ENCODE data around the gene SNX11.

Gene SNX11

GRCh38 chr17:48151220-48151619, 43.7 kb downstream of the SNX11 start:
- ChIA-PET CTCF (interaction anchor here (0.6 to 2.3 kb wide), 9 partner anchors 16 to 728 kb away, joined by 3 to 9 read pairs (median 4); no protein-coding TSS in a partner anchor), POLR2A (interaction anchor here (0.7 kb wide), 1 partner anchor 13 kb away, joined by 3 read pairs; no protein-coding TSS in a partner anchor)
- H3K27ac ChIP-seq (ENCODE audit: extremely low read depth, low read depth, low read length): no peak overlapping the region
- peaks cover 23% of the 10 kb centered on the region for H3K4me1 ChIP-seq (ENCODE audit: control insufficient read depth, insufficient read depth, low read length)
- no peaks in the 10 kb centered on the region for H3K9me3 ChIP-seq (ENCODE audit: control insufficient read depth, insufficient read depth, low read depth, low read length)
- no peak for TF ChIP-seq ZNF324 (tag by site-specific recombination; IDR thresholded peaks at IDR 0.05)
- TF ChIP-seq, protein P1, sequence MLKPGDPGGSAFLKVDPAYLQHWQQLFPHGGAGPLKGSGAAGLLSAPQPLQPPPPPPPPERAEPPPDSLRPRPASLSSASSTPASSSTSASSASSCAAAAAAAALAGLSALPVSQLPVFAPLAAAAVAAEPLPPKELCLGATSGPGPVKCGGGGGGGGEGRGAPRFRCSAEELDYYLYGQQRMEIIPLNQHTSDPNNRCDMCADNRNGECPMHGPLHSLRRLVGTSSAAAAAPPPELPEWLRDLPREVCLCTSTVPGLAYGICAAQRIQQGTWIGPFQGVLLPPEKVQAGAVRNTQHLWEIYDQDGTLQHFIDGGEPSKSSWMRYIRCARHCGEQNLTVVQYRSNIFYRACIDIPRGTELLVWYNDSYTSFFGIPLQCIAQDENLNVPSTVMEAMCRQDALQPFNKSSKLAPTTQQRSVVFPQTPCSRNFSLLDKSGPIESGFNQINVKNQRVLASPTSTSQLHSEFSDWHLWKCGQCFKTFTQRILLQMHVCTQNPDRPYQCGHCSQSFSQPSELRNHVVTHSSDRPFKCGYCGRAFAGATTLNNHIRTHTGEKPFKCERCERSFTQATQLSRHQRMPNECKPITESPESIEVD (tag by site-specific recombination; IDR thresholded peaks at IDR 0.05): peak; percentile 30; the same call in 1 of the 2 replicates
- TF ChIP-seq ZNF623 (tag by site-specific recombination; IDR thresholded peaks at IDR 0.05): 0 out of 2 replicates have a peak, but pooled peaks have one; percentile 27
- no peak overlapping the region for H3K4me3 ChIP-seq (ENCODE audit: low read depth, low read length)
- H3K36me3 ChIP-seq (ENCODE audit: control insufficient read depth in 2 of 2, insufficient read depth in 1 of 2, low read length in 2 of 2): no peaks in the 10 kb centered on the region

DNA sequence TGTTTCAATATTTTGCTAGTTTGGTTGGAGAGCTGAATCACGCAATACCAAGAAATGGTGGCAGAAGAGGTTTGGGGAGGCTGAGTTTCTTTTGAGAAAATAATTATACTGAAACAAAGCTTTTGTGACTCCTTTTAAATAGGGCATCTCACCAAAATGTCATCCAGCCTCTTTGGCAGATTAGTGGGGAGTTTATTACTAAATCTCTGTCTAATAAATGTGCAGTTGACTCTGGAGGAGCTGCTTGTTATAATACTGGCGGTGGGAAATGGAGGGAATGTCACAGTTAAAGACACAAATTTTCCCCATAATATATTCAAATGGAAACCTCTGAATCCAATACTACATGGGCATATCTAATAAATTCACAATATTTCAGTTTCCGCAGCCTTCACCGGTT, 44.7 kb downstream of the SNX11 start:
- Histone ChIP-seq H3K9me3 (ENCODE audit: control insufficient read depth, insufficient read depth, low read depth, low read length) (no peaks in the 10 kb centered on the region), H3K27ac (ENCODE audit: extremely low read depth, low read depth, low read length) (no peak overlapping the region), H3K4me3 (ENCODE audit: low read depth, low read length) (no peak overlapping the region), H3K36me3 (ENCODE audit: control insufficient read depth in 2 of 2, insufficient read depth in 1 of 2, low read length in 2 of 2) (no peaks in the 10 kb centered on the region), H3K4me1 (ENCODE audit: control insufficient read depth, insufficient read depth, low read length) (peaks cover 23% of the 10 kb centered on the region)
- TF ChIP-seq ZFHX2 (tag by site-specific recombination; conservative IDR thresholded peaks at IDR 0.05) (no peak), OVOL3 (tag by site-specific recombination; IDR thresholded peaks at IDR 0.05) (no peak), FEZF1 (tag by site-specific recombination; IDR thresholded peaks at IDR 0.05) (no peak), SP7 (tag by site-specific recombination; IDR thresholded peaks at IDR 0.05) (no peak), ZNF664 (tag by site-specific recombination; IDR thresholded peaks at IDR 0.05) (no peak), TSHZ1 (tag by site-specific recombination; IDR thresholded peaks at IDR 0.05; ENCODE audit: borderline replicate concordance) (no peak)
- CTCF ChIA-PET: interaction anchor here (0.7 to 2.3 kb wide), 9 partner anchors 17 to 450 kb away, joined by 3 to 9 read pairs (median 4); no protein-coding TSS in a partner anchor
- POLR2A ChIA-PET: no interaction called here

- POLR2A ChIA-PET: no interaction called here
- CTCF ChIA-PET: interaction anchor here (0.5 to 2.0 kb wide), 29 partner anchors 11 to 730 kb away, joined by 3 to 11 read pairs (median 3); no protein-coding TSS in a partner anchor
- Histone ChIP-seq H3K27ac (ENCODE audit: extremely low read depth, low read depth, low read length) (peak overlapping the region; percentile 29), H3K4me1 (ENCODE audit: control insufficient read depth, insufficient read depth, low read length) (peaks cover 23% of the 10 kb centered on the region), H3K4me3 (ENCODE audit: low read depth, low read length) (no peak overlapping the region), H3K36me3 (ENCODE audit: control insufficient read depth in 2 of 2, insufficient read depth in 1 of 2, low read length in 2 of 2) (no peaks in the 10 kb centered on the region), H3K9me3 (ENCODE audit: control insufficient read depth, insufficient read depth, low read depth, low read length) (no peaks in the 10 kb centered on the region)
- TF ChIP-seq ZBTB8A (tag by site-specific recombination; IDR thresholded peaks at IDR 0.05) (peak; percentile 24; the same call in 1 of the 2 replicates), BCL11A (tag by site-specific recombination; IDR thresholded peaks at IDR 0.05; ENCODE audit: low read depth) (peak; percentile 22; the same call in 1 of the 2 replicates), ZNF654 (tag by site-specific recombination; IDR thresholded peaks at IDR 0.05; ENCODE audit: low read depth) (peak; percentile 100), ZFP69B (tag by site-specific recombination; IDR thresholded peaks at IDR 0.05) (no peak), ZNF843 (tag by site-specific recombination; IDR thresholded peaks at IDR 0.05) (0 out of 2 replicates have a peak, but pooled peaks have one; percentile 55), SETDB1 (IDR thresholded peaks at IDR 0.05; ENCODE audit: insufficient read length, low read length) (no peak), ZBTB44 (tag by site-specific recombination; IDR thresholded peaks at IDR 0.05) (0 out of 2 replicates have a peak, but pooled peaks have one; percentile 3), ZXDB (tag by site-specific recombination; IDR thresholded peaks at IDR 0.05) (peak; percentile 39; the same call in 1 of the 2 replicates), ZNF639 (tag by site-specific recombination; IDR thresholded peaks at IDR 0.05) (0 out of 2 replicates have a peak, but pooled peaks have one; percentile 13), ZNF184 (tag by site-specific recombination; IDR thresholded peaks at IDR 0.05) (no peak), BCL11B (tag by site-specific recombination; IDR thresholded peaks at IDR 0.05; ENCODE audit: low read depth) (0 out of 2 replicates have a peak, but pooled peaks have one; percentile 23)
- TF ChIP-seq, protein P2, sequence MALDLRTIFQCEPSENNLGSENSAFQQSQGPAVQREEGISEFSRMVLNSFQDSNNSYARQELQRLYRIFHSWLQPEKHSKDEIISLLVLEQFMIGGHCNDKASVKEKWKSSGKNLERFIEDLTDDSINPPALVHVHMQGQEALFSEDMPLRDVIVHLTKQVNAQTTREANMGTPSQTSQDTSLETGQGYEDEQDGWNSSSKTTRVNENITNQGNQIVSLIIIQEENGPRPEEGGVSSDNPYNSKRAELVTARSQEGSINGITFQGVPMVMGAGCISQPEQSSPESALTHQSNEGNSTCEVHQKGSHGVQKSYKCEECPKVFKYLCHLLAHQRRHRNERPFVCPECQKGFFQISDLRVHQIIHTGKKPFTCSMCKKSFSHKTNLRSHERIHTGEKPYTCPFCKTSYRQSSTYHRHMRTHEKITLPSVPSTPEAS (tag by site-specific recombination; IDR thresholded peaks at IDR 0.05): no peak
Observed at GRCh38 chr17:48153691-48154358, 46.3 kb downstream of the SNX11 start.
